Measurements from ENCODE around the gene CNTN5.

DNA sequence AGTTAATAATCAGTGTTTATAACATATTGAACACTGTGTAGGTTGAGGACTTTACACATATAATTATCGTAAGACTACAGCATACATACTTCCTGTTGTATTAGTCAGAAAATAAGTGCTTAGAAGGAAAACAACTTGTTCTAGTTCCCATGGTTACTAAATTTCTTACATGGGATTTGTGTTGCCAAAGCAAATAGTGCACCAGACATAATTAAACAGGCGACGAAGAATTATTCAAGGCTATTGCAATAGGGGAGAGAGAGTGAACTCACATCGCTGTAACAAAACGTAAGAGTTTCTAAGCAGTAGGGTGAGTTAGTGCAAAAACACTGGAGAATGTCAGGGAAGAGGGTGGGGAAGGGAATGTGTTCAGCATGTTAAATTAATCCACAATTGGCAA is 347.8 kb downstream of the CNTN5 start:
- TF ChIP-seq, protein P1, sequence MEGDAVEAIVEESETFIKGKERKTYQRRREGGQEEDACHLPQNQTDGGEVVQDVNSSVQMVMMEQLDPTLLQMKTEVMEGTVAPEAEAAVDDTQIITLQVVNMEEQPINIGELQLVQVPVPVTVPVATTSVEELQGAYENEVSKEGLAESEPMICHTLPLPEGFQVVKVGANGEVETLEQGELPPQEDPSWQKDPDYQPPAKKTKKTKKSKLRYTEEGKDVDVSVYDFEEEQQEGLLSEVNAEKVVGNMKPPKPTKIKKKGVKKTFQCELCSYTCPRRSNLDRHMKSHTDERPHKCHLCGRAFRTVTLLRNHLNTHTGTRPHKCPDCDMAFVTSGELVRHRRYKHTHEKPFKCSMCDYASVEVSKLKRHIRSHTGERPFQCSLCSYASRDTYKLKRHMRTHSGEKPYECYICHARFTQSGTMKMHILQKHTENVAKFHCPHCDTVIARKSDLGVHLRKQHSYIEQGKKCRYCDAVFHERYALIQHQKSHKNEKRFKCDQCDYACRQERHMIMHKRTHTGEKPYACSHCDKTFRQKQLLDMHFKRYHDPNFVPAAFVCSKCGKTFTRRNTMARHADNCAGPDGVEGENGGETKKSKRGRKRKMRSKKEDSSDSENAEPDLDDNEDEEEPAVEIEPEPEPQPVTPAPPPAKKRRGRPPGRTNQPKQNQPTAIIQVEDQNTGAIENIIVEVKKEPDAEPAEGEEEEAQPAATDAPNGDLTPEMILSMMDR (IDR thresholded peaks at IDR 0.05; ENCODE audit: poor library complexity, severe bottlenecking), result no peak
- no peak for TF ChIP-seq EP300 (conservative IDR thresholded peaks at IDR 0.05; ENCODE audit: poor library complexity, severe bottlenecking)
- TF ChIP-seq POLR2AphosphoS5 (IDR thresholded peaks at IDR 0.05), result no peak
- TF ChIP-seq REST (IDR thresholded peaks at IDR 0.05; ENCODE audit: borderline replicate concordance), result no peak
- TF ChIP-seq SMC3 (conservative IDR thresholded peaks at IDR 0.05; ENCODE audit: poor library complexity), result no peak
